Nephron progenitor cell (in vitro differentiated cells): Measurements from ENCODE around the gene NPTXR.
"Not testable (repeated sequence)": the region's sequence is repeated elsewhere in the genome, so short reads cannot be mapped to it uniquely, and the experiment has no call there.

Source experiments
- DNase-seq: peaks from one replicate; pipeline ENCODE4 v3.0.0; 2021
- H3K27ac Mint-ChIP-seq: 2 replicates; pipeline ENCODE4 v1.8.0; 2021; ENCODE audit warnings: mild to moderate bottlenecking, moderate library complexity, mixed read lengths
- H3K27me3 Mint-ChIP-seq: 2 replicates; pipeline ENCODE4 v1.8.0; 2021; ENCODE audit warnings: mild to moderate bottlenecking, low read depth, mixed read lengths; ENCODE audit not compliant: poor library complexity
- H3K36me3 Mint-ChIP-seq: 2 replicates; pipeline ENCODE4 v1.8.0; 2021; ENCODE audit warnings: low read depth, mixed read lengths
- H3K4me1 Mint-ChIP-seq: 2 replicates; pipeline ENCODE4 v1.8.0; 2021; ENCODE audit warnings: mixed read lengths
- H3K4me3 Mint-ChIP-seq: 2 replicates; pipeline ENCODE4 v1.8.0; 2021; ENCODE audit warnings: mild to moderate bottlenecking, moderate library complexity, mixed read lengths
- H3K9me3 Mint-ChIP-seq: 2 replicates; pipeline ENCODE4 v1.8.0; 2021; ENCODE audit warnings: mild to moderate bottlenecking, moderate library complexity, mixed read lengths
- TF ChIP-seq, protein P1 (sequence below): fragments of 200-600 bp; sonication (generic); IDR thresholded peaks from 2 replicates; pipeline ENCODE4 v1.5.0; 2021; ENCODE audit warnings: antibody characterized with exemption

Gene NPTXR

DNA sequence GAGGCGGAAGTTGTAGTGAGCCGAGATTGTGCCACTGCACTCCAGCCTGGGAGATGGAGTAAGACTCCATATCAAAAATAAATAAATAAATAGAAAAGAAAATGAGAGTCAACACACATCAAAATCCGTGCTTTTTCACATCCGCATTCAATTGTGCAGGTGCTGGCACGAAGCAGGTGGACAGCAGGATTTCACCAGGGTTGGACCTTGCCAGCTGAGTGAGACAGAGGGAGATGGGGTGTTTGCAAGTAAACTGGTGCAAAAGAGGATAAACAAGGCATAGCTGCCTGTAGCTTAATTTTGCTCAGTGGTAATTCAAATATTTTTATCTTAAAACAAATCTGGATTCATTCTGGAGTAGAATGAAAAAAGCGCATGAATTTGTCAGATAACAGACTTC, 26.6 kb downstream of the NPTXR start:
- H3K4me1 Mint-ChIP-seq, result no peaks in the 10 kb centered on the region
- peaks cover 75% of the 10 kb centered on the region for H3K27me3 Mint-ChIP-seq
- TF ChIP-seq, protein P1, sequence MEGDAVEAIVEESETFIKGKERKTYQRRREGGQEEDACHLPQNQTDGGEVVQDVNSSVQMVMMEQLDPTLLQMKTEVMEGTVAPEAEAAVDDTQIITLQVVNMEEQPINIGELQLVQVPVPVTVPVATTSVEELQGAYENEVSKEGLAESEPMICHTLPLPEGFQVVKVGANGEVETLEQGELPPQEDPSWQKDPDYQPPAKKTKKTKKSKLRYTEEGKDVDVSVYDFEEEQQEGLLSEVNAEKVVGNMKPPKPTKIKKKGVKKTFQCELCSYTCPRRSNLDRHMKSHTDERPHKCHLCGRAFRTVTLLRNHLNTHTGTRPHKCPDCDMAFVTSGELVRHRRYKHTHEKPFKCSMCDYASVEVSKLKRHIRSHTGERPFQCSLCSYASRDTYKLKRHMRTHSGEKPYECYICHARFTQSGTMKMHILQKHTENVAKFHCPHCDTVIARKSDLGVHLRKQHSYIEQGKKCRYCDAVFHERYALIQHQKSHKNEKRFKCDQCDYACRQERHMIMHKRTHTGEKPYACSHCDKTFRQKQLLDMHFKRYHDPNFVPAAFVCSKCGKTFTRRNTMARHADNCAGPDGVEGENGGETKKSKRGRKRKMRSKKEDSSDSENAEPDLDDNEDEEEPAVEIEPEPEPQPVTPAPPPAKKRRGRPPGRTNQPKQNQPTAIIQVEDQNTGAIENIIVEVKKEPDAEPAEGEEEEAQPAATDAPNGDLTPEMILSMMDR, result no peak
- no peak overlapping the region for H3K27ac Mint-ChIP-seq
- no peaks in the 10 kb centered on the region for H3K36me3 Mint-ChIP-seq
- no peak overlapping the region for H3K4me3 Mint-ChIP-seq
- H3K9me3 Mint-ChIP-seq, result no peaks in the 10 kb centered on the region
- DNase-seq, result no peak

DNA sequence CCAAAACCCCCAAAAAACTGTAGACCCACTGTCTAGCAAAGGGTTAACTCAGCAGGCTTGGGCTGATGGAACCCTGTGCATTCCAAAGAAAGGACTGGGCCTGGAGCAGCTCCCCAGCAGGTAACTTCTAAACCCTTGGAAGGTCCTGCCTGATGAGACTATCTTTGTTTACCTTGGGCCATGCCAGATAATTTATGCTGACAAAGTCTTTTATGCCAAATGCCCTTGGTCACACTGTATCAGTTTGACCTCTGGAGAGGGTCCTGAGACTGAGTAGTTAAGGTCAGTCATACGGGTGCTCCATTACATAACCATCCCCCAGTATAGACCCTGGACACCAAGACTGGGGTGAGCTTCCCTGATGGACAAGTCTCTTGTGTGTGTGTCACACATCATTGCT, 28.0 kb downstream of the NPTXR start:
- TF ChIP-seq, protein P1, result no peak
- Mint-ChIP-seq H3K27me3 (peaks cover 76% of the 10 kb centered on the region), H3K27ac (no peak overlapping the region), H3K4me1 (no peaks in the 10 kb centered on the region), H3K9me3 (peaks cover 4% of the 10 kb centered on the region), H3K4me3 (no peak overlapping the region), H3K36me3 (no peaks in the 10 kb centered on the region)
- DNase-seq, result no peak

DNA sequence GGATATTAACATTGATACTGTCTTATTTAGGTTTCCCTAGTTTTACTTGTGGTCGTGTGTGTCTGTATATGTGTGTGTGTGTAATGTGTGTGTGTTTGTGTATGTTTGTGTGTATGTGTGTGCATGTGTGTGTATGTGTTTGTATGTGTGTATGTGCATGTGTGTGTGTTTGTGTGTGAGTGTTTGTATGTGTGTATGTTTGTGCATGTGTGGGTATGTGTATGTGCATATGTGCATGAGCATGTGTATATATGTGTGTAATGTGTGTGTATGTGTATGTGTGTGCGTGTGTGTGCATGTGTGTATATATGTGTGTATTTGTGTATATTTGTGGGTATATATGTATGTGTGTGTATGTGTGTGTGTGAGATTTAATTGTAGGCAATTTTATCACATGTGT, 32.6 kb downstream of the NPTXR start:
- H3K4me3 Mint-ChIP-seq, result no peak overlapping the region
- no peaks in the 10 kb centered on the region for H3K36me3 Mint-ChIP-seq
- peaks cover 28% of the 10 kb centered on the region for H3K9me3 Mint-ChIP-seq
- DNase-seq, result no peak
- no peak overlapping the region for H3K27ac Mint-ChIP-seq
- TF ChIP-seq, protein P1, result no peak
- H3K4me1 Mint-ChIP-seq, result no peaks in the 10 kb centered on the region
- peaks cover 43% of the 10 kb centered on the region for H3K27me3 Mint-ChIP-seq

DNA sequence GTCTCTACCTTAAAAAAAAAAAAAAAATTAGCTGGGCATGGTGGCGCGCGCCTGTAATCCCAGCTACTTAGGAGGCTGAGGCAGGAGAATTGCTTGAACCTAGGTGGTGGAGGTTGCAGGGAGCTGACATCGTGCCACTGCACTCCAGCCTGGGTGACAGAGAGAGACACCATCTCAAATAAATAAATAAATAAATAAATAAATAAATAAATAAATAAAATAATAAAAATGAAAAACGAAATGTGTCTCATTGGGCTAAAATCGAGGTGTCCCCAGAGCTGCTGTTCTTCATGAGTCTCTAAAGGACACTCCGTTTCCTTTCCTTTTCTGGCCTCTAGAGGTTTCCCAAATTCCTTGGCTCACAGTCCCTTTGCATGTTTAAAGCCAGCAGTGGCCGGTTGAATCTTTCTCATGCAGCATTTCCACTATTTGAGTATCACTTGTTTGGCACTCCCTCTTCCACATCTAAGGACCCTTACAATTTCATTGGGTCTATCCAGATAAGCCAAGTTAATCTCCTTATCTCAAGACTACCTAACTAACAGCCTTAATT, 38.7 kb downstream of the NPTXR start:
- Mint-ChIP-seq H3K9me3 (peaks cover 27% of the 10 kb centered on the region), H3K27me3 (peaks cover 51% of the 10 kb centered on the region)
- DNase-seq, H3K27ac Mint-ChIP-seq, H3K4me1 Mint-ChIP-seq, H3K4me3 Mint-ChIP-seq, H3K36me3 Mint-ChIP-seq: not testable (repeated sequence)

DNA sequence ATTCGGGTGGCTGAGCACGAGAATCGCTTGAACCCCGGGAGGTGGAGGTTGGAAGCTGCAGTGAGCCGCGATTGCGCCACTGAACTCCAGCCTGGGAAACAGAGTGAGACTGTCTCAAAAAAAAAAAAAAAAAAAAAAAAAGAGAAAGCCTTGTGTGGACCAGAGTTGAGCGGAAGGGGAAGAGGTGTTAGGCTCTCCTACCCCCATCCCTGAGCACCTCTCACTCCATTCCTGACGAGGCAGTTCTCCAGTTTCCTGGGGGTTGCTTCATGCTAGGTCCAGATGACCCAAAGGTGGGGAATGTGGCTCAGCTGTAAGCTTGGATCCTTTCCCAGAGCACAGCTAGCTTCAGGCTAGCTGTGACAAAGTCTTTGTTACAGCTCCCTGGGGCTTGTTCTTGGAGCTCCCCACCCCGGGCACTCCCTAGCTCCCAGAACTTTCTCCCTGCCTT, 41.1 kb downstream of the NPTXR start:
- no peak for DNase-seq
- Mint-ChIP-seq H3K9me3 (peaks cover 17% of the 10 kb centered on the region), H3K4me1 (peaks cover 5% of the 10 kb centered on the region), H3K27ac (no peak overlapping the region), H3K27me3 (peaks cover 76% of the 10 kb centered on the region), H3K4me3 (no peak overlapping the region), H3K36me3 (no peaks in the 10 kb centered on the region)
- TF ChIP-seq, protein P1, result no peak

DNA sequence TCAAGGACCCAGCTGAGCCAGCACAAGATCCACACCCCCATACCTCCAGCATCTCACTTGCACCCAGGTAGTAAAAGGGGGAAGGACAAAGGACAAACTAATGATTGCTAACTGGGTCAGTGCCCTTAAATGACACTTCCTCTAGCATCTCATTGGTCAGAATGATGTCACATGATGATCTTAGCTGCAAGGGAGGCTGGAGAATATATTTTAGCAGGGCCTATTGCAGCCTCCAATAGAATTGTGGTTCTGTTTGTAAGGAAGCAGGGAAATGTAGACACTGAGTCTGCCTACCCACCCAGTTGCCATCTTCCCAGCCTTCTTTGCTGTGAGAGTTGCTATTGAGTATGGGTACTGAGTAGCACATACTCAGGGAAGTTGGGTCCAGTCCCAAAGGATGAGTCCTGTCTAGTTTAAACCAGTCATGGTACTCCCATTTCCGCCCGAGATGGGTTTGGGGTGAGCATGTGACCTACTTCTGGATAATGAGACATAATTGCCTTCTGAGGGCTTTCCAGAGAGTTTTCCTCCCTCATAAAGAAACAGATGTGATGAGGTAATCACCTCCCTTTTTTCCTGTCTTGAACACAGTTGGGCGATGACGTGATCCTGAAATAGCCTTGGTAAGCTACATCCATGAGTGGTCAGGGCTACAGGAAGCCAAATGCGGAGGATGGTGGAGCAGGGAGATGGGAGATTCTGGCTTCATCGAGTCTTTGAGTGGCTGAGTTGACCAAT, 44.4 kb downstream of the NPTXR start:
- Mint-ChIP-seq H3K4me1 (peaks cover 10% of the 10 kb centered on the region), H3K36me3 (no peaks in the 10 kb centered on the region), H3K4me3 (no peak overlapping the region), H3K27ac (no peak overlapping the region), H3K9me3 (peaks cover 10% of the 10 kb centered on the region), H3K27me3 (peaks cover 96% of the 10 kb centered on the region)
- TF ChIP-seq, protein P1, result no peak
- DNase-seq, result no peak
